ENCODE results near the gene PIEZO2. TPM values are rescaled to one million over a fixed set of nuclear protein-coding genes. Genes with fewer than 3 reads are reported as not detected.

PIEZO2 gene
- polyA plus RNA-seq, 1 donor (not counting 4 experiments of a cell fraction or from before 2014, with no cell fraction given) = not detected

DNA sequence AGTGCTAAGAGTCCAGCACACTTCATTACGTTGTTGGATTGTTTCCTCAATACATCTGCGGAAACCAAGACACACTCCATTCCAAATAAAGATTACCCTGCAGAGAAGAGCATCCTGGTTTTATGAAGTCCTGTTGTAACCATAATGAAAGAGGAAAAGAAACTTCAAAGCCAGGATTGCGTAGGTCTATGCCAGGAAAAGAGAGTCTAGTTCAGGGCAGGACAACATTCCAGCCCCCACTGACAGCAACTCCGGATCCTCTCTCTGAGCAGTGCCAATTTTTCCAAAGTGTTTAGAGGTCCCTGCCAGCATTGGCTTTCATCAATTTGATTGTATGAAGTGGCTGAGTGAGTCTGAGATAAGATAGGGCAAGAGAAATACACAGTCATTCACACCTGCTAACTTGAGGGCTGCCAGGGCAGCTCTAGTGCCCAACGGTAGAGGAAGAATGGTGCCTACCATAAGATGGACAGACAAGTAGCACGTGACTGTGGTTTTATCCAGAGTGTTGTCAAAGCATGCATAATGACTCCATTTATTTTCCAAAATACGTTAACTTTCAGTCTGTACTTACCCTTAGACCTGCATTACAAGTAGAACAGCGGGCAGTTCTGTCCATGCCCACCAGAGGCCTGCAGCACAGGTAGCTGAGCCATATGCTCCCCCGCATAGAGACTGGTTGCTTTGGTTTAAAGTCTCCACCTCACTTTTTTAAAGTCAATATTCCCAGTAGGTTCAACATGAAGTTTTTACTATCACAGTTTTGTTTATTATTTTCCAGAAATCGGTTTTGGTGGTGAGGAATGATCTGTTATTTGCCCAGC is 23.7 kb downstream of the PIEZO2 start:
- TF ChIP-seq EZH2 (IDR thresholded peaks at IDR 0.05; ENCODE audit: low read length) (no peak), CTCF (optimal IDR thresholded peaks at IDR 0.05 in 1 of 3, IDR thresholded peaks at IDR 0.05 in 1 of 3, conservative IDR thresholded peaks at IDR 0.05 in 1 of 3; ENCODE audit: extremely low read depth in 1 of 3, insufficient read depth in 2 of 3, low read length in 3 of 3) (no peak)
- no peak overlapping the region for H2AFZ ChIP-seq (ENCODE audit: control insufficient read depth, low read length)
- no peaks in the 10 kb centered on the region for H4K20me1 ChIP-seq (ENCODE audit: control insufficient read depth, extremely low read depth, insufficient read depth, low read length)
- FAIRE-seq (no peak), DNase-seq (ENCODE audit: low read depth, low spot score) (no peak)
- H3K79me2 ChIP-seq (ENCODE audit: control insufficient read depth, insufficient read depth, low read length) = no peaks in the 10 kb centered on the region
- no peaks in the 10 kb centered on the region for H3K4me1 ChIP-seq (ENCODE audit: control insufficient read depth, extremely low read depth, insufficient read depth, low read length)
- no peak overlapping the region for H3K9ac ChIP-seq (ENCODE audit: control insufficient read depth, extremely low read depth, insufficient read depth, low read length)
- peaks cover 2% of the 10 kb centered on the region for H3K9me3 ChIP-seq (ENCODE audit: control insufficient read depth, low read depth, low read length)
- no peak overlapping the region for H3K4me2 ChIP-seq (ENCODE audit: control insufficient read depth, extremely low read depth, insufficient read depth, low read depth, low read length)
- H3K9me1 ChIP-seq (ENCODE audit: control insufficient read depth, extremely low read depth, insufficient read depth, low read length) = no peaks in the 10 kb centered on the region
- dilution Hi-C loops (cut with MboI; ENCODE audit: extremely low pct_ligation_motif_present, low sequenced_read_pairs) = no loop called here
- H3K27me3 ChIP-seq (ENCODE audit: control insufficient read depth, extremely low read depth, insufficient read depth, low read length) = no peaks in the 10 kb centered on the region
- no peak overlapping the region for H3K27ac ChIP-seq (ENCODE audit: control insufficient read depth, insufficient read depth, low read length)
- H3K36me3 ChIP-seq (ENCODE audit: control insufficient read depth in 2 of 2, extremely low read depth in 1 of 2, insufficient read depth in 2 of 2, low read length in 2 of 2) = no peaks in the 10 kb centered on the region
- H3K4me3 ChIP-seq (ENCODE audit: control insufficient read depth in 2 of 3, extremely low read depth in 1 of 3, insufficient read depth in 2 of 3, low read depth in 1 of 3, low read length in 3 of 3) = no peak overlapping the region

GRCh38 chr18:11124054-11124453 is 25.3 kb downstream of the PIEZO2 start:
- no peak overlapping the region for H3K4me3 ChIP-seq (ENCODE audit: control insufficient read depth in 2 of 3, extremely low read depth in 1 of 3, insufficient read depth in 2 of 3, low read depth in 1 of 3, low read length in 3 of 3)
- no peak for FAIRE-seq
- dilution Hi-C loops (cut with MboI; ENCODE audit: extremely low pct_ligation_motif_present, low sequenced_read_pairs) = no loop called here

More at GRCh38 chr18:11124054-11124453, 25.3 kb downstream of the PIEZO2 start:
- H3K4me2 ChIP-seq (ENCODE audit: control insufficient read depth, extremely low read depth, insufficient read depth, low read depth, low read length) = no peak overlapping the region
- H3K4me1 ChIP-seq (ENCODE audit: control insufficient read depth, extremely low read depth, insufficient read depth, low read length) = no peaks in the 10 kb centered on the region
- no peaks in the 10 kb centered on the region for H3K27me3 ChIP-seq (ENCODE audit: control insufficient read depth, extremely low read depth, insufficient read depth, low read length)
- TF ChIP-seq CTCF (optimal IDR thresholded peaks at IDR 0.05 in 1 of 3, IDR thresholded peaks at IDR 0.05 in 1 of 3, conservative IDR thresholded peaks at IDR 0.05 in 1 of 3; ENCODE audit: extremely low read depth in 1 of 3, insufficient read depth in 2 of 3, low read length in 3 of 3) (no peak), EZH2 (IDR thresholded peaks at IDR 0.05; ENCODE audit: low read length) (no peak)
- no peak overlapping the region for H3K9ac ChIP-seq (ENCODE audit: control insufficient read depth, extremely low read depth, insufficient read depth, low read length)
- no peaks in the 10 kb centered on the region for H3K79me2 ChIP-seq (ENCODE audit: control insufficient read depth, insufficient read depth, low read length)
- H3K36me3 ChIP-seq (ENCODE audit: control insufficient read depth in 2 of 2, extremely low read depth in 1 of 2, insufficient read depth in 2 of 2, low read length in 2 of 2) = no peaks in the 10 kb centered on the region
- H2AFZ ChIP-seq (ENCODE audit: control insufficient read depth, low read length) = no peak overlapping the region
- peaks cover 2% of the 10 kb centered on the region for H3K9me3 ChIP-seq (ENCODE audit: control insufficient read depth, low read depth, low read length)
- no peaks in the 10 kb centered on the region for H4K20me1 ChIP-seq (ENCODE audit: control insufficient read depth, extremely low read depth, insufficient read depth, low read length)
- no peak for DNase-seq (ENCODE audit: low read depth, low spot score)
- H3K27ac ChIP-seq (ENCODE audit: control insufficient read depth, insufficient read depth, low read length) = no peak overlapping the region
- no peaks in the 10 kb centered on the region for H3K9me1 ChIP-seq (ENCODE audit: control insufficient read depth, extremely low read depth, insufficient read depth, low read length)

All from keratinocyte (primary cell).